ENCODE data around the gene CFAP77. TPM values are rescaled to one million over a fixed set of nuclear protein-coding genes. Genes with fewer than 3 reads are reported as not detected.

The CFAP77 gene
- total and polyA plus RNA-seq, 10 of the 15 experiments (the other 5 are each of a cell fraction or from before 2014, with no cell fraction given), result 0.33 TPM; not detected in 9

DNA sequence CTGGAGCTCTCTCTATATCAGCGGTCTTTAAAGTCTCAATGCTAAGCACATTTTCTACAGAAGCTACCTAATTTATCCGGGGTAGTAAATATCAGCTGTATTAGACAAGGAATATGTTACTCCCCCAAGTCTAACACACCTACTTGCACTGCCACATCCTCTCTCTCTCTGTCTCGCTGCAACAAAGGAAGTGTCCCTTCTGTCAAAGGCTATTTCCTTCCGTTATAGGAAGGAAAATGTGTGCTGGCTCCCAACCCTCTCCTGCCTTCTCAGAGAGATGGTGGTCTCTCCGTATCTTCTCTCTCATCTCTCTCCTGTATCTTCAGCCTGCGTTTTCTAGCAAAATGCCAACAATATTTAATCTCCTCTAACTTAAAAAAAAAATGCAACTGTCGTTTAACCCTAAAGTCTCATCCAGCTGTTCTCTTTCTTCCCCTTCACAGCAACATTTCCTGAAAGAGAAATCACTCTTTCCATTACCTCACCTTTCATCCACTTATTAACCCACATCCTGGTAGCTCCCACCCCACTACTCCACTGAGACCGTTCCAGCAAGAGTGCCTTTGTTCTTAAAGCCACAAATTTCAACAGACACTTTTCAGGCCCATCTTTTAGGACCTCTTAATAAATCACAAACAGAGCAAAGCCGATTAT, 5.7 kb upstream of the CFAP77 start (continued):
- TF ChIP-seq ETV6 (conservative IDR thresholded peaks at IDR 0.05 in 1 of 2, IDR thresholded peaks at IDR 0.05 in 1 of 2; ENCODE audit: borderline replicate concordance in 1 of 2, low read depth in 1 of 2) (peak in 1 of 2 experiments; percentile 98; a peak in 2 of 4 replicates), RUNX3 (IDR thresholded peaks at IDR 0.05; ENCODE audit: low read length) (peak; percentile 72), BHLHE40 (IDR thresholded peaks at IDR 0.05; ENCODE audit: borderline replicate concordance in 1 of 2, low read depth in 2 of 2, low read length in 1 of 2) (no peak), PAX5 (IDR thresholded peaks at IDR 0.05; ENCODE audit: borderline replicate concordance, low read depth, low read length) (no peak), SUZ12 (IDR thresholded peaks at IDR 0.05; ENCODE audit: unreplicated experiment) (no peak), TCF7 (IDR thresholded peaks at IDR 0.05; ENCODE audit: borderline replicate concordance) (no peak), BRCA1 (IDR thresholded peaks at IDR 0.05; ENCODE audit: low read depth, low read length) (no peak), SP1 (IDR thresholded peaks at IDR 0.05; ENCODE audit: low read depth, low read length) (no peak), TBL1XR1 (IDR thresholded peaks at IDR 0.05; ENCODE audit: low read depth, low read length) (no peak), BCL11A (IDR thresholded peaks at IDR 0.05; ENCODE audit: low read depth, low read length) (0 out of 2 replicates have a peak, but pooled peaks have one; percentile 11), JUNB (IDR thresholded peaks at IDR 0.05) (no peak), ATF7 (IDR thresholded peaks at IDR 0.05; ENCODE audit: low read depth) (peak; percentile 95), MYC (IDR thresholded peaks at IDR 0.05; ENCODE audit: insufficient read depth, insufficient read length, insufficient replicate concordance, low read length, severe bottlenecking) (no peak), STAT1 (conservative IDR thresholded peaks at IDR 0.05) (no peak), IKZF2 (IDR thresholded peaks at IDR 0.05) (peak; percentile 29 to 40; a peak in 2 of 4 replicates), HDAC2 (IDR thresholded peaks at IDR 0.05) (no peak), EZH2 (IDR thresholded peaks at IDR 0.05; ENCODE audit: borderline replicate concordance, control insufficient read depth, low read depth, low read length) (no peak), CREM (IDR thresholded peaks at IDR 0.05; ENCODE audit: low read depth) (0 out of 2 replicates have a peak, but pooled peaks have one; percentile 10), NBN (IDR thresholded peaks at IDR 0.05) (peak; percentile 56), CBX3 (IDR thresholded peaks at IDR 0.05; ENCODE audit: borderline replicate concordance, low read depth) (no peak), IKZF1 (conservative IDR thresholded peaks at IDR 0.05) (peak; percentile 51)
- TF ChIP-seq, protein P1, sequence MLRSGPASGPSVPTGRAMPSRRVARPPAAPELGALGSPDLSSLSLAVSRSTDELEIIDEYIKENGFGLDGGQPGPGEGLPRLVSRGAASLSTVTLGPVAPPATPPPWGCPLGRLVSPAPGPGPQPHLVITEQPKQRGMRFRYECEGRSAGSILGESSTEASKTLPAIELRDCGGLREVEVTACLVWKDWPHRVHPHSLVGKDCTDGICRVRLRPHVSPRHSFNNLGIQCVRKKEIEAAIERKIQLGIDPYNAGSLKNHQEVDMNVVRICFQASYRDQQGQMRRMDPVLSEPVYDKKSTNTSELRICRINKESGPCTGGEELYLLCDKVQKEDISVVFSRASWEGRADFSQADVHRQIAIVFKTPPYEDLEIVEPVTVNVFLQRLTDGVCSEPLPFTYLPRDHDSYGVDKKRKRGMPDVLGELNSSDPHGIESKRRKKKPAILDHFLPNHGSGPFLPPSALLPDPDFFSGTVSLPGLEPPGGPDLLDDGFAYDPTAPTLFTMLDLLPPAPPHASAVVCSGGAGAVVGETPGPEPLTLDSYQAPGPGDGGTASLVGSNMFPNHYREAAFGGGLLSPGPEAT (IDR thresholded peaks at IDR 0.05; ENCODE audit: low read depth), result peak; percentile 58; the same call in 1 of the 2 replicates
- TF ChIP-seq, protein P2, sequence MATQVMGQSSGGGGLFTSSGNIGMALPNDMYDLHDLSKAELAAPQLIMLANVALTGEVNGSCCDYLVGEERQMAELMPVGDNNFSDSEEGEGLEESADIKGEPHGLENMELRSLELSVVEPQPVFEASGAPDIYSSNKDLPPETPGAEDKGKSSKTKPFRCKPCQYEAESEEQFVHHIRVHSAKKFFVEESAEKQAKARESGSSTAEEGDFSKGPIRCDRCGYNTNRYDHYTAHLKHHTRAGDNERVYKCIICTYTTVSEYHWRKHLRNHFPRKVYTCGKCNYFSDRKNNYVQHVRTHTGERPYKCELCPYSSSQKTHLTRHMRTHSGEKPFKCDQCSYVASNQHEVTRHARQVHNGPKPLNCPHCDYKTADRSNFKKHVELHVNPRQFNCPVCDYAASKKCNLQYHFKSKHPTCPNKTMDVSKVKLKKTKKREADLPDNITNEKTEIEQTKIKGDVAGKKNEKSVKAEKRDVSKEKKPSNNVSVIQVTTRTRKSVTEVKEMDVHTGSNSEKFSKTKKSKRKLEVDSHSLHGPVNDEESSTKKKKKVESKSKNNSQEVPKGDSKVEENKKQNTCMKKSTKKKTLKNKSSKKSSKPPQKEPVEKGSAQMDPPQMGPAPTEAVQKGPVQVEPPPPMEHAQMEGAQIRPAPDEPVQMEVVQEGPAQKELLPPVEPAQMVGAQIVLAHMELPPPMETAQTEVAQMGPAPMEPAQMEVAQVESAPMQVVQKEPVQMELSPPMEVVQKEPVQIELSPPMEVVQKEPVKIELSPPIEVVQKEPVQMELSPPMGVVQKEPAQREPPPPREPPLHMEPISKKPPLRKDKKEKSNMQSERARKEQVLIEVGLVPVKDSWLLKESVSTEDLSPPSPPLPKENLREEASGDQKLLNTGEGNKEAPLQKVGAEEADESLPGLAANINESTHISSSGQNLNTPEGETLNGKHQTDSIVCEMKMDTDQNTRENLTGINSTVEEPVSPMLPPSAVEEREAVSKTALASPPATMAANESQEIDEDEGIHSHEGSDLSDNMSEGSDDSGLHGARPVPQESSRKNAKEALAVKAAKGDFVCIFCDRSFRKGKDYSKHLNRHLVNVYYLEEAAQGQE (IDR thresholded peaks at IDR 0.05; ENCODE audit: low read depth, low read length), result no peak
- TF ChIP-seq, protein P3, sequence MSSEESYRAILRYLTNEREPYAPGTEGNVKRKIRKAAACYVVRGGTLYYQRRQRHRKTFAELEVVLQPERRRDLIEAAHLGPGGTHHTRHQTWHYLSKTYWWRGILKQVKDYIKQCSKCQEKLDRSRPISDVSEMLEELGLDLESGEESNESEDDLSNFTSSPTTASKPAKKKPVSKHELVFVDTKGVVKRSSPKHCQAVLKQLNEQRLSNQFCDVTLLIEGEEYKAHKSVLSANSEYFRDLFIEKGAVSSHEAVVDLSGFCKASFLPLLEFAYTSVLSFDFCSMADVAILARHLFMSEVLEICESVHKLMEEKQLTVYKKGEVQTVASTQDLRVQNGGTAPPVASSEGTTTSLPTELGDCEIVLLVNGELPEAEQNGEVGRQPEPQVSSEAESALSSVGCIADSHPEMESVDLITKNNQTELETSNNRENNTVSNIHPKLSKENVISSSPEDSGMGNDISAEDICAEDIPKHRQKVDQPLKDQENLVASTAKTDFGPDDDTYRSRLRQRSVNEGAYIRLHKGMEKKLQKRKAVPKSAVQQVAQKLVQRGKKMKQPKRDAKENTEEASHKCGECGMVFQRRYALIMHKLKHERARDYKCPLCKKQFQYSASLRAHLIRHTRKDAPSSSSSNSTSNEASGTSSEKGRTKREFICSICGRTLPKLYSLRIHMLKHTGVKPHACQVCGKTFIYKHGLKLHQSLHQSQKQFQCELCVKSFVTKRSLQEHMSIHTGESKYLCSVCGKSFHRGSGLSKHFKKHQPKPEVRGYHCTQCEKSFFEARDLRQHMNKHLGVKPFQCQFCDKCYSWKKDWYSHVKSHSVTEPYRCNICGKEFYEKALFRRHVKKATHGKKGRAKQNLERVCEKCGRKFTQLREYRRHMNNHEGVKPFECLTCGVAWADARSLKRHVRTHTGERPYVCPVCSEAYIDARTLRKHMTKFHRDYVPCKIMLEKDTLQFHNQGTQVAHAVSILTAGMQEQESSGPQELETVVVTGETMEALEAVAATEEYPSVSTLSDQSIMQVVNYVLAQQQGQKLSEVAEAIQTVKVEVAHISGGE (CRISPR knock-in tag; IDR thresholded peaks at IDR 0.05), result no peak
